CD4-positive, alpha-beta T cell treated with Interleukin-10 for 1 hour (primary cell): ENCODE data around the gene CLK2.
"Not testable (repeated sequence)": the region's sequence is repeated elsewhere in the genome, so short reads cannot be mapped to it uniquely, and the experiment has no call there.

ENCODE experiments used
- DNase-seq: peaks from one replicate; pipeline ENCODE4 v3.0.0-alpha.2; 2020

Gene CLK2

GRCh38 chr1:155241069-155241679 lies 32.1 kb downstream of the CLK2 start:
- DNase-seq: peak; percentile 83

GRCh38 chr1:155236451-155236850 lies 36.9 kb downstream of the CLK2 start:
- no peak for DNase-seq

DNA sequence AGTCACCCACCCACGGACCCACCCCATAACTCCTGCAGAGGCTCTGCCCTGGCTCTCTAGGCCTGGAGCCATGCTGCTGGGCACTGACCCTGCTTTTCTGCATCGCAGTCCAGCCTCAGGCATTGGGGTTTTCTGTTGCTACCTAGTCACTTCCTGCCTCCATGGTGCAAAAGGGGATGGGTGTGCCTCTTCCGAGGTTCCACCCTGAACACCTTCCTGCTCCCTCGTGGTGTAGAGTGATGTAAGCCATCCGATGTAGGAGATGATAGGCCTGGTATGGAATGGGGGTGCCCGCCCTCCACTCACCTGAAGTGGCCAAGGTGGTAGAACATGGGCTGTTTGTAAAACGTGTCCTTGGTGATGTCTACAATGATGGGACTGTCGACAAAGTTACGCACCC lies 37.9 kb downstream of the CLK2 start:
- DNase-seq: peak; percentile 38

DNA sequence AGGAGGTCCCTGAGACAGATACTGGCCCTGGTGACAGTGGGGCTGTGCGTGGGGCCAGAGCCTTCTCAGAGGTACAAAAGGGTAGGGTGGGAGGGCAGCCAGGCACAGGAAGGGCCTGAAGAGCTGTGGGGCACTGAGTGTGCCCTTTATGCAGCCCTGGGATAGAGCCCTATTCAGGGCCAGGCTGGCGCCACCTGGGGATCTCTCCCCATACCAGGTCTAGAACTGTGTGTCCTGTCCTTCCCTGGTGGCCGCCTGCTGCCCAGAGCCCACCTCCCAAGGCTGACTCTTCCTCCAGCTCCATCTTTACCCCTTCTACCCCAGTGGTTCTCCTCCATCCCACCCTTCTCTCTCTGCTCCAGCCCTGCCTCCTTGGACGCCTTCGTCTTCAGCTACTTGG lies 39.8 kb downstream of the CLK2 start:
- not testable (repeated sequence) for DNase-seq

DNA sequence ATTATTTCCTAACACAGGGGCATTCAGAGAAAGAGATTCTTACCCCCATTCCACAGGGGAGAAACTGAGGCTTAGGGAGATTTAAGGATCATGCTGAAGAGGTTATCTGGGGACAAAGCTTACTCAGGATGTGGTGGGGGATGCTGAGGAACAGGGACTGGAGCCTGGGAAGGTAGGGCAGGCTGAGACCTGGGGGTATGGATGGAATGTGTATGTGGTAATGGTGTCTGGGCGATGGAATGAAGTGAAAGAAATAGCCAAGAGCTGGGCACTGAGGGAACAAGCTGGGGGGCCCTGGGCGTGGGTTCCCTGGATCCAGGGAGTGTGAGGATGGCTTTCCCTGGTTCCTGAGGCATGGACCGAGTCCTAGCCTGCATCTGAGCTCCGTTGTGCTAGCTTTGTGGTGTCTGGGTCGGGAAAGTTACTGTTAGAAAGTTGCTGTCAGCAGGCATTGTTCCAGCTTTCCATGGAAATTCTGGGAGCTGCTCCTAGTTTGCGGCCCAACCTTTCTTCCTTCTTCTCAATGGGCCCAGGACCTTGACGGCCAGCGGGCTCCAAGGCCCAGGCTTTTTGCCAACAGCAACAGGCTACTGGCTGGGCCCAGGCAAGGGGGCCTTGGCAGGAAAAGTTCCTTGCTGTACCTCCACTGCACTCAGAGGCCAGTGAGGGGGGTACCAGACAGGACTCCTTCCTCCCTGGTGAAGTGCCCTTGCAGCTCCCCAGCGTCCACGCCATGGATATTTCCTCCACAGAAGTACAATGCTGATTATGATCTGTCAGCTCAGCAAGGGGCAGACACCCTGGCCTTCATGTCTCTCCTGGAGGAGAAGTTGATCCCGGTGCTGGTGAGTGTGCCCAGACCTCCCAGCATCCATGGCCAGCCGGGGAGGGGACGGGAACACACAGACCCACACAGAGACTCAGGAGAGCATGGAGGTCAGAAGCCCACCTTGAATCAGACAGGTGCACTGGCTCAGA lies 41.0 kb downstream of the CLK2 start:
- not testable (repeated sequence) for DNase-seq

DNA sequence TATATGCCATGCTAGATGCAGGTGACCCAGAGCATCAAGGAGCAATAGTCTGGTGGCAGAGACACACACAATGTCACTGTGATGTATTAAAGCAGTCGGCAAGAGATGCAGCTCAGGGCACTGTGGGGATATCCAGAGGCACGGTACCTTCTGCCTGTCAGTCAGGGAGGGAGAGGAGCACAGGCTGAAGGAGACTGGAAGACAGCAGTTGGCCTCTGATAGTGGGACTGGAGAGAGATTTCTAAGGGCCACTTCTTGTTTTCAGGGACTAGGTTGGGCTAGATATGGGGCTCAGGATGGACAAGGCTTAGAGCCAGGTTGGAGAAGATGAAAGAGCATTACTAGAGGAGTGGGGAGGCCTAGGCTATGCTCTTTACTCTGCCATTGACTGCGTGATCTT lies 42.0 kb downstream of the CLK2 start:
- DNase-seq: not testable (repeated sequence)

DNA sequence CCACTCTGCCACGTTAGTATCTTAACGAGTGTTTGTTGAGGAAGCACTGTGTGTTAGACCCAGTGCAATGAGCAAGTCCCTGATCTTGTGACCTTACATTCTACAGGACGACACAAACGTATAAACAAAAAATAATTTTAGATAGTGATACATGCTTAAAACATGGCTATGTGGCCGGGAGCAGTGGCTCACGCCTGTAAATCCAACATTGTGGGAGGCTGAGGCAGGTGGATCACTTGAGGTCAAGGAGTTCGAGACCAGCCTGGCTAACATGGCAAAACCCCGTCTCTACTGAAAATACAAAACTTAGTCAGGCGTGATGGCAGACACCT lies 45.2 kb downstream of the CLK2 start:
- no peak for DNase-seq

- peak; percentile 99 for DNase-seq
These were observed 45.8 kb downstream of the CLK2 start for GRCh38 chr1:155227261-155228095.

- DNase-seq: no peak
These were observed 46.4 kb downstream of the CLK2 start for GRCh38 chr1:155226910-155227260.

GRCh38 chr1:155226188-155226909 lies 47.0 kb downstream of the CLK2 start:
- DNase-seq: peak; percentile 88

DNA sequence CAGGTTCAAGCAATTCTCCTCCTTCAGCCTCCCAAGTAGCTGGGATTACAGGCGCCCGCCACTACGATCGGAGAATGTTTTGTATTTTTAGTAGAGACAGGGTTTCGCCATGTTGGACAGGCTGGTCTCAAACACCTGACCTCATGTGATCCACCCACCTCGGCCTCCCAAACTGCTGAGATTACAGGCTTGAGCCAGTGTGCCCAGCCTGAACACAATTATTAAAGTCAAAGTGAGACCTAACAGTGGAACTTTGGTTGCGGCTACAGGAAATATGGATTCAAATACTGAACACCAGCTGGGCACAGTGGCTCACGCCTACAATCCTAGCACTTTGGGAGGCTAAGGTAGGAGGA lies 47.9 kb downstream of the CLK2 start:
- DNase-seq: not testable (repeated sequence)

GRCh38 chr1:155223047-155223446 lies 50.3 kb downstream of the CLK2 start:
- no peak for DNase-seq

DNA sequence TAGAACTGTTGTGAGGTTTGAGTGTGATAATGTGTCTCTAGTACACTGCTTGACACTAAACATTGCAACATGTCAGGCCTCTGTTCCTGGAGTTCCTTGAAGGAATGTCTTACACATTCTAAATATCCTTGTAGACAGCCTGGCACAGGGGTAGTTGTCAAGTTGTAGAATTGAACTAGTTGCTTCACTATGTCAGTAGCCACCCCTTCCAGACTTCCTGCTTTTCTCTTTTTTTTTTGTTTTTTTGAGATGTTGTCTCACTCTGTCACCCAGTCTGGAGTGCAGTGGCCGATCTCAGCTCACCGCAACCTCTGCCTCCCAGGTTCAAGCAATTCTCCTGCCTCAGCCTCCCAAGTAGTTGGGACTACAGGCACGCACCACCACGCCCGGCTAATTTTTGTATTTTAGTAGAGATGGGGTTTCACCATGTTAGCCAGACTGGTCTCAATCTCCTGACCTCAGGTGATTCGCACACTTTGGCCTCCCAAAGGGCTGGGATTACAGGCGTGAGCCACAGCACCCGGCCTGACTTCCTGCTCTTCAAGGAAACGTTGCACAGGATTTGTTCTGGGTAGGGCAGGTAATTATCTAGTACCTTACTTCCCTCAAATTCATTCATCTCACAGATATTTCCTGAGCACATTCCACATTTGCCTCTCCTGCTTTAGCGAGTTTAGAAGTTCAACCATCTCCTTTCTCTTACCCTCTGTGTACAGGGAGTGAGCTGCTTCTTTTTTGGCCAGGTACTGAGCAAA lies 52.9 kb downstream of the CLK2 start:
- not testable (repeated sequence) for DNase-seq

GRCh38 chr1:155219592-155220031 lies 53.7 kb downstream of the CLK2 start:
- no peak for DNase-seq

GRCh38 chr1:155218854-155219591 lies 54.3 kb downstream of the CLK2 start:
- DNase-seq: no peak

- DNase-seq: not testable (repeated sequence)
These were observed 58.6 kb downstream of the CLK2 start for GRCh38 chr1:155214702-155215101.
